Activated CD8-positive, alpha-beta memory T cell treated with anti-CD3 and anti-CD28 coated beads, Interleukin-2, amount 10 ng/mL, durations not matched to agents 7 days and 5 days (primary cell): ENCODE results near the gene TAL2. TPM values are rescaled to one million over a fixed set of nuclear protein-coding genes. Genes with fewer than 3 reads are reported as not detected.
A peak's percentile ranks its signal among the peaks of the same experiment; 100 is the strongest.
"Not testable (repeated sequence)": the region's sequence is repeated elsewhere in the genome, so short reads cannot be mapped to it uniquely, and the experiment has no call there.

Experiments used
- ATAC-seq: fragments of 150-1000 bp; cut with Tn5 transposase; one replicate; pipeline ENCODE4 v1.10.0; 2021; ENCODE audit warnings: moderate library complexity
- CTCF ChIA-PET: fragments of 350-600 bp; sonication (Branson Sonifier 250); formaldehyde crosslinking; loops from one replicate; lab custom pipeline; 2021; ENCODE audit warnings: antibody characterized with exemption; lab: Charles Lee
- DNase-seq: peaks from one replicate; pipeline ENCODE4 v3.0.0-alpha.2; 2020
- H3K27ac Mint-ChIP-seq: one replicate; pipeline ENCODE4 v1.8.0; 2021; ENCODE audit warnings: mild to moderate bottlenecking, mixed read lengths
- H3K27me3 Mint-ChIP-seq: one replicate; pipeline ENCODE4 v1.8.0; 2021; ENCODE audit warnings: mixed read lengths
- H3K36me3 Mint-ChIP-seq: one replicate; pipeline ENCODE4 v1.8.0; 2021; ENCODE audit warnings: mild to moderate bottlenecking, mixed read lengths
- H3K4me1 Mint-ChIP-seq: one replicate; pipeline ENCODE4 v1.8.0; 2021; ENCODE audit warnings: mixed read lengths
- H3K4me3 Mint-ChIP-seq: one replicate; pipeline ENCODE4 v1.8.0; 2021; ENCODE audit warnings: mild to moderate bottlenecking, moderate library complexity, mixed read lengths
- H3K9me3 Mint-ChIP-seq: one replicate; pipeline ENCODE4 v1.8.0; 2022; ENCODE audit warnings: low read depth, mixed read lengths
- total RNA-seq, 2 experiments: library from RNA; stranded (reverse); gene quantifications; one replicate each; pipeline ENCODE4 v1.2.3, GENCODE V29; 2021

TAL2 gene
- total RNA-seq, 2 experiments from 2014 or later, result 0.35 TPM; not detected in 1

DNA sequence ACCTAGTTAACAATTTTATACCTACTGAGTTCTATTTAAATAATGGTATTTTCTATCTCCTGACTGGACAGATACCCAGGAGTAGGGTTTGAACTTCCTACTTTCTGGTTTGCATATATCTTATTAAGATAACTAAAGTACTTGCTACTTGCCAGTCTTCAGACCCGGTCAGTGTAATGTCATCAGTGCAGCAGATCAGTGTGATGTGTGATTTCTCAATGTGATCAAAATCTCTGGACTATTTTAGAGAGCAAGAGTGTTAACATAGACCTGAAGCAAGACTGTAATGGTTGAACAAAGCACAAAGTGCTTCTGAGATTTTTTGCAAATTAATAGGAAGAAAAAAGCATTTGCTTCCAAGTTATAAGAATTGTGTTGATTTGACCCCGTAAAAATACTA is 38.9 kb downstream of the TAL2 start:
- CTCF ChIA-PET, result interaction anchor here (1.0 kb wide), 1 partner anchor 17 kb away, joined by 3 read pairs; no protein-coding TSS in a partner anchor
- H3K27ac Mint-ChIP-seq, result no peak overlapping the region
- H3K27me3 Mint-ChIP-seq, result no peaks in the 10 kb centered on the region
- ATAC-seq, result no peak
- no peak overlapping the region for H3K4me3 Mint-ChIP-seq
- no peaks in the 10 kb centered on the region for H3K4me1 Mint-ChIP-seq
- DNase-seq, result no peak
- peaks cover 3% of the 10 kb centered on the region for H3K36me3 Mint-ChIP-seq
- H3K9me3 Mint-ChIP-seq, result no peaks in the 10 kb centered on the region

DNA sequence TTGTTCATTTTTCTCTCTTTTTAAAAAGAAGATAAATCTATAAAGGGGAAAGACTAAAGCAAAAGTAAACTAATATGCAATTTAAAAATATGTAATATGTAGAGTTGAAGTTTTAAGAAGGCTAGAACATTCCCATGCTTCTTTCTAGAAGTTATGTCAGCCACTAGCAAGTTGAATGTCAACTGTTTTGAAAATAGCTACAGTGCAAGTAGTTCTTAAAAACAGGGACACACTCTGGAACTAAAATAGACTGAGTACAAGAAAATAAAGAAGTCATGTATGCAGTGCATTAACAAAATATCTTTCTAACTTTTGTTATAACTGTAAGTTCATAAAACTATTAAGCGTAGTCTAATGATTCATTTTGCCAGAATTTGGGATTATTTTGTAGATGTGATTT is 40.0 kb downstream of the TAL2 start:
- no peak for ATAC-seq

DNA sequence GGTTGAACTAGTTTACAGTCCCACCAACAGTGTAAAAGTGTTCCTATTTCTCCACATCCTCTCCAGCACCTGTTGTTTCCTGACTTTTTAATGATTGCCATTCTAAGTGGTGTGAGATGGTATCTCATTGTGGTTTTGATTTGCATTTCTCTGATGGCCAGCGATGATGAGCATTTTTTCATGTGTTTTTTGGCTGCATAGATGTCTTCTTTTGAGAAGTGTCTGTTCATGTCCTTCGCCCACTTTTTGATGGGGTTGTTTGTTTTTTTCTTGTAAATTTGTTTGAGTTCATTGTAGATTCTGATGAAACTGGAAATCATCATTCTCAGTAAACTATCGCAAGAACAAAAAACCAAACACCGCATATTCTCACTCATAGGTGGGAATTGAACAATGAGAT is 41.4 kb downstream of the TAL2 start:
- H3K36me3 Mint-ChIP-seq, H3K4me3 Mint-ChIP-seq, H3K27me3 Mint-ChIP-seq, H3K9me3 Mint-ChIP-seq, DNase-seq, ATAC-seq, H3K4me1 Mint-ChIP-seq, CTCF ChIA-PET, H3K27ac Mint-ChIP-seq: not testable (repeated sequence)

More for the DNA sequence above, 40.0 kb downstream of the TAL2 start:
- no peaks in the 10 kb centered on the region for H3K4me1 Mint-ChIP-seq
- CTCF ChIA-PET, result no interaction called here
- H3K27me3 Mint-ChIP-seq, result no peaks in the 10 kb centered on the region
- no peaks in the 10 kb centered on the region for H3K9me3 Mint-ChIP-seq
- no peak overlapping the region for H3K4me3 Mint-ChIP-seq
- H3K36me3 Mint-ChIP-seq, result peaks cover 4% of the 10 kb centered on the region
- H3K27ac Mint-ChIP-seq, result no peak overlapping the region
- DNase-seq, result no peak

DNA sequence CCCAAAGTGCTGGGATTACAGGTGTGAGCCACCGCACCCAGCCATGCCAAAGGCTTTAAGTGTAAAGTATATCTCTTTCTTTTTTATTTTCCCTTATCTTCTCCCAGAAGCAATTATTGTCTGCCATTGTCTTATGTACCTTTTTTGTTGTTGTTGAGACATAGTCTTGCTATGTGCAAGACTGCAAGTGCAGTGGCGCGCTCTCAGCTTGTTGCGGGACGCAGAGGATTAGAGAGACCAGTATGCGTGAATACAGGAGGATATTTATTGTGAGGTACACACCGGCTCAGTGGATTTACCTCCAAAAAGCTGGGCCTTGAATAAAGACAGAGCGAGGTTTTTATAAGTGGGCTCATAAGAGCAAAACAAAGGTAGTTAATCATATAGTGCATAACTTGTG is 43.9 kb downstream of the TAL2 start:
- H3K4me1 Mint-ChIP-seq, result peaks cover 5% of the 10 kb centered on the region
- H3K27ac Mint-ChIP-seq, result no peak overlapping the region
- no peaks in the 10 kb centered on the region for H3K27me3 Mint-ChIP-seq
- DNase-seq (no peak), ATAC-seq (no peak)
- CTCF ChIA-PET, result no interaction called here
- no peak overlapping the region for H3K4me3 Mint-ChIP-seq
- H3K36me3 Mint-ChIP-seq, result peaks cover 8% of the 10 kb centered on the region
- H3K9me3 Mint-ChIP-seq, result no peaks in the 10 kb centered on the region

- H3K27me3 Mint-ChIP-seq, result no peaks in the 10 kb centered on the region
- CTCF ChIA-PET, result interaction anchor here (1.1 kb wide), 1 partner anchor 9 kb away, joined by 3 read pairs; no protein-coding TSS in a partner anchor
These were observed 46.1 kb downstream of the TAL2 start for GRCh38 chr9:105708405-105708804.

DNA sequence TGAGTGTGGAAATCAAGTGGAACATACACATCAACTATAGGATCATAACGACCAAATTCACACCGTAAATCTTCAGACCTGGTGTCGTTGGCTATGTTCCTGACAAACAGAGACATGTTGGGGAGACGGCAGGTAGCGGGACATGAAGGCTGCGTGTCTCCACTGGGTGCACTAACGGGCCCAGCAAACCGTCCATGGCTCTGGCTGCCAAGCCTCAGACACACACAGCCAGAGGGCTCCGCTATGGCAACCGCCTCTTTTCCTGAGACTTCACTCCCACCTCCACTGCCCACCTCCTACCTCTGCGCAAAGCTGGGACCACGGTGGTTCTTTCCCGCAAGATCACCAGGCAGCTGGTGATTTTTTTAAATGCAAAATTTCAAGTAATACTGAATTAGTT is 48.4 kb downstream of the TAL2 start:
- Mint-ChIP-seq H3K36me3 (peaks cover 6% of the 10 kb centered on the region), H3K9me3 (no peaks in the 10 kb centered on the region), H3K27ac (no peak overlapping the region), H3K4me3 (no peak overlapping the region), H3K4me1 (peaks cover 5% of the 10 kb centered on the region), H3K27me3 (no peaks in the 10 kb centered on the region)
- CTCF ChIA-PET, result no interaction called here
- DNase-seq, result no peak
- no peak for ATAC-seq

More at GRCh38 chr9:105708405-105708804, 46.1 kb downstream of the TAL2 start:
- ATAC-seq (peak; percentile 36), DNase-seq (no peak)
- Mint-ChIP-seq H3K9me3 (no peaks in the 10 kb centered on the region), H3K27ac (peak overlapping the region; percentile 75), H3K36me3 (peaks cover 6% of the 10 kb centered on the region), H3K4me3 (peak overlapping the region; percentile 62), H3K4me1 (peaks cover 5% of the 10 kb centered on the region)

- Mint-ChIP-seq H3K9me3 (no peaks in the 10 kb centered on the region), H3K4me3 (no peak overlapping the region), H3K4me1 (peaks cover 5% of the 10 kb centered on the region), H3K27me3 (no peaks in the 10 kb centered on the region), H3K36me3 (peaks cover 4% of the 10 kb centered on the region), H3K27ac (no peak overlapping the region)
- CTCF ChIA-PET, result no interaction called here
- DNase-seq (no peak), ATAC-seq (no peak)
These were observed 49.6 kb downstream of the TAL2 start for GRCh38 chr9:105711867-105712266.

- DNase-seq, result no peak
- H3K4me1 Mint-ChIP-seq, result peaks cover 5% of the 10 kb centered on the region
- no peaks in the 10 kb centered on the region for H3K27me3 Mint-ChIP-seq
- H3K27ac Mint-ChIP-seq, result no peak overlapping the region
- no peak for ATAC-seq
- H3K36me3 Mint-ChIP-seq, result peaks cover 4% of the 10 kb centered on the region
- CTCF ChIA-PET, result no interaction called here
- no peaks in the 10 kb centered on the region for H3K9me3 Mint-ChIP-seq
- no peak overlapping the region for H3K4me3 Mint-ChIP-seq
These were observed 50.0 kb downstream of the TAL2 start for GRCh38 chr9:105712297-105712696.

Other genes starting within 250 kb of the TAL2 start
- 1 to 10 TPM; 6.3 to 9.2 TPM for gene FSD1L, start 214.4 kb upstream of the TAL2 start, total RNA-seq
- 10 to 100 TPM; 11.8 to 16.4 TPM for gene FKTN, start 104.3 kb upstream of the TAL2 start, total RNA-seq
- 10 to 100 TPM in 1 of 2 experiments, 1 to 10 TPM in 1; 9.9 to 17.9 TPM for gene TMEM38B, start 32.1 kb downstream of the TAL2 start, total RNA-seq